ENCODE data around the gene MFSD11. TPM values are rescaled to one million over a fixed set of nuclear protein-coding genes. Genes with fewer than 3 reads are reported as not detected.

The MFSD11 gene
- total RNA-seq, 1 experiment from 2014 or later, result 24.9 TPM

DNA sequence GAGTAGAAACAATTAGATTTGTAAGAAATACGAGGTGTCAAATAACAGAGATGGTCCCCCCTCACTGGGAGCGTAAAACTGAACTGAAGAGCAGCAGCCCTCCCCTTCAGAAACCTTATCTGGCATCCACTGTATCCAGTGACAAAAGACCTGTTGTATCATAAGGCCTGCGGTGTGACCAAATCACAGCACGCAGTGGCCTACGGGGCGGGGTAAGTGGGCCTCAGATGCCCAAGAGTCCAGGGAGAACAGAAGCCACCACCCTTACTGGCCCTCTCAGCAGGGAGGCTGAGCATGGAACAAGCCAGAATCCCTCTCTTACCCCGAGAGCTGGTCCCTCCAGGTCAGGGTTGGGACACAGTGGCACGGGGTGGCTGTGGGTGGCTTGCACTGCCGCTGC lies 17.0 kb upstream of the MFSD11 start:
- Histone ChIP-seq H3K79me2 (ENCODE audit: insufficient read depth, low read length) (peaks cover 66% of the 10 kb centered on the region), H2AFZ (ENCODE audit: low read depth, low read length, poor library complexity, severe bottlenecking) (no peak overlapping the region), H3K27me3 (ENCODE audit: insufficient read depth, low read length) (no peaks in the 10 kb centered on the region), H3K9me3 (ENCODE audit: control insufficient read depth in 1 of 2, insufficient read depth in 1 of 2, low read depth in 1 of 2, low read length in 2 of 2) (no peaks in the 10 kb centered on the region), H3K9ac (ENCODE audit: low read length) (no peak overlapping the region), H4K20me1 (ENCODE audit: insufficient read depth) (no peaks in the 10 kb centered on the region; the same call in 1 of the 2 replicates), H3K4me1 (ENCODE audit: control insufficient read depth in 1 of 2, insufficient read depth in 2 of 2, low read length in 2 of 2) (peaks cover 6 to 10% of the 10 kb centered on the region in 2 experiments), H3K4me2 (ENCODE audit: low read length) (no peak overlapping the region), H3K36me3 (ENCODE audit: control insufficient read depth in 1 of 2, insufficient read depth in 2 of 2, low read length in 2 of 2) (peaks cover 72 to 83% of the 10 kb centered on the region in 2 experiments), H3K27ac (ENCODE audit: low read depth, low read length) (no peak overlapping the region), H3K4me3 (replicated peaks in 1 of 2; ENCODE audit: low read depth in 1 of 2, low read length in 2 of 2) (no peak overlapping the region), H3K9me2 (ENCODE audit: insufficient read depth) (no peaks in the 10 kb centered on the region)
- ChIA-PET POLR2A (no interaction called here), CTCF (no interaction called here), RAD21 (ENCODE audit: low non-redundant PET in 1 of 2, low total read pairs in 2 of 2, uncharacterized antibody in 2 of 2, unreplicated experiment in 2 of 2) (no interaction called here)
- ATAC-seq (no peak), DNase-seq (ENCODE audit: low read depth, low spot score) (no peak)
- no peak for TF ChIP-seq YY1 (IDR thresholded peaks at IDR 0.05; ENCODE audit: extremely low read depth, insufficient replicate concordance, low read depth, low read length)
- TF ChIP-seq SRF (IDR thresholded peaks at IDR 0.05; ENCODE audit: low read depth), result no peak
- TF ChIP-seq, protein P1, sequence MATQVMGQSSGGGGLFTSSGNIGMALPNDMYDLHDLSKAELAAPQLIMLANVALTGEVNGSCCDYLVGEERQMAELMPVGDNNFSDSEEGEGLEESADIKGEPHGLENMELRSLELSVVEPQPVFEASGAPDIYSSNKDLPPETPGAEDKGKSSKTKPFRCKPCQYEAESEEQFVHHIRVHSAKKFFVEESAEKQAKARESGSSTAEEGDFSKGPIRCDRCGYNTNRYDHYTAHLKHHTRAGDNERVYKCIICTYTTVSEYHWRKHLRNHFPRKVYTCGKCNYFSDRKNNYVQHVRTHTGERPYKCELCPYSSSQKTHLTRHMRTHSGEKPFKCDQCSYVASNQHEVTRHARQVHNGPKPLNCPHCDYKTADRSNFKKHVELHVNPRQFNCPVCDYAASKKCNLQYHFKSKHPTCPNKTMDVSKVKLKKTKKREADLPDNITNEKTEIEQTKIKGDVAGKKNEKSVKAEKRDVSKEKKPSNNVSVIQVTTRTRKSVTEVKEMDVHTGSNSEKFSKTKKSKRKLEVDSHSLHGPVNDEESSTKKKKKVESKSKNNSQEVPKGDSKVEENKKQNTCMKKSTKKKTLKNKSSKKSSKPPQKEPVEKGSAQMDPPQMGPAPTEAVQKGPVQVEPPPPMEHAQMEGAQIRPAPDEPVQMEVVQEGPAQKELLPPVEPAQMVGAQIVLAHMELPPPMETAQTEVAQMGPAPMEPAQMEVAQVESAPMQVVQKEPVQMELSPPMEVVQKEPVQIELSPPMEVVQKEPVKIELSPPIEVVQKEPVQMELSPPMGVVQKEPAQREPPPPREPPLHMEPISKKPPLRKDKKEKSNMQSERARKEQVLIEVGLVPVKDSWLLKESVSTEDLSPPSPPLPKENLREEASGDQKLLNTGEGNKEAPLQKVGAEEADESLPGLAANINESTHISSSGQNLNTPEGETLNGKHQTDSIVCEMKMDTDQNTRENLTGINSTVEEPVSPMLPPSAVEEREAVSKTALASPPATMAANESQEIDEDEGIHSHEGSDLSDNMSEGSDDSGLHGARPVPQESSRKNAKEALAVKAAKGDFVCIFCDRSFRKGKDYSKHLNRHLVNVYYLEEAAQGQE (IDR thresholded peaks at IDR 0.05; ENCODE audit: low read depth), result no peak
- TF ChIP-seq SIN3A (IDR thresholded peaks at IDR 0.05; ENCODE audit: low read depth), result no peak
- TF ChIP-seq, protein P2, sequence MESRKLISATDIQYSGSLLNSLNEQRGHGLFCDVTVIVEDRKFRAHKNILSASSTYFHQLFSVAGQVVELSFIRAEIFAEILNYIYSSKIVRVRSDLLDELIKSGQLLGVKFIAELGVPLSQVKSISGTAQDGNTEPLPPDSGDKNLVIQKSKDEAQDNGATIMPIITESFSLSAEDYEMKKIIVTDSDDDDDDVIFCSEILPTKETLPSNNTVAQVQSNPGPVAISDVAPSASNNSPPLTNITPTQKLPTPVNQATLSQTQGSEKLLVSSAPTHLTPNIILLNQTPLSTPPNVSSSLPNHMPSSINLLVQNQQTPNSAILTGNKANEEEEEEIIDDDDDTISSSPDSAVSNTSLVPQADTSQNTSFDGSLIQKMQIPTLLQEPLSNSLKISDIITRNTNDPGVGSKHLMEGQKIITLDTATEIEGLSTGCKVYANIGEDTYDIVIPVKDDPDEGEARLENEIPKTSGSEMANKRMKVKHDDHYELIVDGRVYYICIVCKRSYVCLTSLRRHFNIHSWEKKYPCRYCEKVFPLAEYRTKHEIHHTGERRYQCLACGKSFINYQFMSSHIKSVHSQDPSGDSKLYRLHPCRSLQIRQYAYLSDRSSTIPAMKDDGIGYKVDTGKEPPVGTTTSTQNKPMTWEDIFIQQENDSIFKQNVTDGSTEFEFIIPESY (IDR thresholded peaks at IDR 0.05; ENCODE audit: extremely low read depth, insufficient replicate concordance, low read length), result no peak
- TF ChIP-seq ELF1 (IDR thresholded peaks at IDR 0.05; ENCODE audit: borderline replicate concordance, low read depth), result no peak
- TF ChIP-seq, protein P3, sequence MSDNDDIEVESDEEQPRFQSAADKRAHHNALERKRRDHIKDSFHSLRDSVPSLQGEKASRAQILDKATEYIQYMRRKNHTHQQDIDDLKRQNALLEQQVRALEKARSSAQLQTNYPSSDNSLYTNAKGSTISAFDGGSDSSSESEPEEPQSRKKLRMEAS (IDR thresholded peaks at IDR 0.05), result no peak
- TF ChIP-seq, protein P4, sequence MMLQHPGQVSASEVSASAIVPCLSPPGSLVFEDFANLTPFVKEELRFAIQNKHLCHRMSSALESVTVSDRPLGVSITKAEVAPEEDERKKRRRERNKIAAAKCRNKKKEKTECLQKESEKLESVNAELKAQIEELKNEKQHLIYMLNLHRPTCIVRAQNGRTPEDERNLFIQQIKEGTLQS (IDR thresholded peaks at IDR 0.05), result no peak
- TF ChIP-seq, protein P5, sequence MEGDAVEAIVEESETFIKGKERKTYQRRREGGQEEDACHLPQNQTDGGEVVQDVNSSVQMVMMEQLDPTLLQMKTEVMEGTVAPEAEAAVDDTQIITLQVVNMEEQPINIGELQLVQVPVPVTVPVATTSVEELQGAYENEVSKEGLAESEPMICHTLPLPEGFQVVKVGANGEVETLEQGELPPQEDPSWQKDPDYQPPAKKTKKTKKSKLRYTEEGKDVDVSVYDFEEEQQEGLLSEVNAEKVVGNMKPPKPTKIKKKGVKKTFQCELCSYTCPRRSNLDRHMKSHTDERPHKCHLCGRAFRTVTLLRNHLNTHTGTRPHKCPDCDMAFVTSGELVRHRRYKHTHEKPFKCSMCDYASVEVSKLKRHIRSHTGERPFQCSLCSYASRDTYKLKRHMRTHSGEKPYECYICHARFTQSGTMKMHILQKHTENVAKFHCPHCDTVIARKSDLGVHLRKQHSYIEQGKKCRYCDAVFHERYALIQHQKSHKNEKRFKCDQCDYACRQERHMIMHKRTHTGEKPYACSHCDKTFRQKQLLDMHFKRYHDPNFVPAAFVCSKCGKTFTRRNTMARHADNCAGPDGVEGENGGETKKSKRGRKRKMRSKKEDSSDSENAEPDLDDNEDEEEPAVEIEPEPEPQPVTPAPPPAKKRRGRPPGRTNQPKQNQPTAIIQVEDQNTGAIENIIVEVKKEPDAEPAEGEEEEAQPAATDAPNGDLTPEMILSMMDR (IDR thresholded peaks at IDR 0.05 in 2 of 3, conservative IDR thresholded peaks at IDR 0.05 in 1 of 3; ENCODE audit: borderline replicate concordance in 1 of 3, insufficient read depth in 1 of 3, low read depth in 2 of 3, low read length in 2 of 3), result no peak
- no peak for TF ChIP-seq EGR1 (IDR thresholded peaks at IDR 0.05; ENCODE audit: low read depth)
- TF ChIP-seq TCF7L2 (IDR thresholded peaks at IDR 0.05; ENCODE audit: borderline replicate concordance, extremely low read depth, insufficient read depth, insufficient read length), result no peak
- no peak for TF ChIP-seq SP1 (IDR thresholded peaks at IDR 0.05; ENCODE audit: low read depth)
- TF ChIP-seq CBX3 (IDR thresholded peaks at IDR 0.05; ENCODE audit: low read depth), result no peak
- TF ChIP-seq EZH2 (IDR thresholded peaks at IDR 0.05), result no peak
- intact Hi-C loops (cut with micrococcal nuclease), result no loop called here
- BruUV-seq (replicated peaks), result no TSS peak

Data from HCT116 (cell line).